GM12875 (cell line): ENCODE data around the gene CXCR4.

ENCODE experiments used
- H3K4me3 ChIP-seq: one replicate; pipeline ENCODE4 v1.5.1; 2011; ENCODE audit warnings: low read depth, low read length, control low read depth
- TF ChIP-seq, protein P1 (sequence below): IDR thresholded peaks from 2 replicates; pipeline ENCODE4 v1.5.1; 2011; ENCODE audit warnings: low read depth, mild to moderate bottlenecking, control low read depth, inconsistent platforms, low read length, moderate library complexity, borderline replicate concordance; ENCODE audit not compliant: insufficient read depth

The CXCR4 gene

DNA sequence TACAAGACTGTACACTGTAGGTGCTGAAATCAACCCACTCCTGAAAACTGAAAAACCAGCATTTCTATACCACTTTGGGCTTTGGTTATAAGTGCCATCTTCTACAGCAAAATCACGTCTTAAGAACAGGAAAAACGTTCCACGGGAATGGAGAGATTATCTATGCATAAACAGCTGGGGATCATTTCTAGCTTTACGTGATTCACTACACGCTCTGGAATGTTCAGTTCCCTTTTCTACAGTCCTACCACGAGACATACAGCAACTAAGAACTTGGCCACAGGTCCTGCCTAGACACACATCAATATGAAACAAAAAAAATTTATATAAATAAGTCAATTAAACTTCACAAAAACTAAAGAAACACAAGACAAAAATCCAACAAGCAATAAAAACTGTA lies 3.6 kb downstream of the CXCR4 start:
- H3K4me3 ChIP-seq, result no peak overlapping the region
- TF ChIP-seq, protein P1, sequence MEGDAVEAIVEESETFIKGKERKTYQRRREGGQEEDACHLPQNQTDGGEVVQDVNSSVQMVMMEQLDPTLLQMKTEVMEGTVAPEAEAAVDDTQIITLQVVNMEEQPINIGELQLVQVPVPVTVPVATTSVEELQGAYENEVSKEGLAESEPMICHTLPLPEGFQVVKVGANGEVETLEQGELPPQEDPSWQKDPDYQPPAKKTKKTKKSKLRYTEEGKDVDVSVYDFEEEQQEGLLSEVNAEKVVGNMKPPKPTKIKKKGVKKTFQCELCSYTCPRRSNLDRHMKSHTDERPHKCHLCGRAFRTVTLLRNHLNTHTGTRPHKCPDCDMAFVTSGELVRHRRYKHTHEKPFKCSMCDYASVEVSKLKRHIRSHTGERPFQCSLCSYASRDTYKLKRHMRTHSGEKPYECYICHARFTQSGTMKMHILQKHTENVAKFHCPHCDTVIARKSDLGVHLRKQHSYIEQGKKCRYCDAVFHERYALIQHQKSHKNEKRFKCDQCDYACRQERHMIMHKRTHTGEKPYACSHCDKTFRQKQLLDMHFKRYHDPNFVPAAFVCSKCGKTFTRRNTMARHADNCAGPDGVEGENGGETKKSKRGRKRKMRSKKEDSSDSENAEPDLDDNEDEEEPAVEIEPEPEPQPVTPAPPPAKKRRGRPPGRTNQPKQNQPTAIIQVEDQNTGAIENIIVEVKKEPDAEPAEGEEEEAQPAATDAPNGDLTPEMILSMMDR, result no peak

DNA sequence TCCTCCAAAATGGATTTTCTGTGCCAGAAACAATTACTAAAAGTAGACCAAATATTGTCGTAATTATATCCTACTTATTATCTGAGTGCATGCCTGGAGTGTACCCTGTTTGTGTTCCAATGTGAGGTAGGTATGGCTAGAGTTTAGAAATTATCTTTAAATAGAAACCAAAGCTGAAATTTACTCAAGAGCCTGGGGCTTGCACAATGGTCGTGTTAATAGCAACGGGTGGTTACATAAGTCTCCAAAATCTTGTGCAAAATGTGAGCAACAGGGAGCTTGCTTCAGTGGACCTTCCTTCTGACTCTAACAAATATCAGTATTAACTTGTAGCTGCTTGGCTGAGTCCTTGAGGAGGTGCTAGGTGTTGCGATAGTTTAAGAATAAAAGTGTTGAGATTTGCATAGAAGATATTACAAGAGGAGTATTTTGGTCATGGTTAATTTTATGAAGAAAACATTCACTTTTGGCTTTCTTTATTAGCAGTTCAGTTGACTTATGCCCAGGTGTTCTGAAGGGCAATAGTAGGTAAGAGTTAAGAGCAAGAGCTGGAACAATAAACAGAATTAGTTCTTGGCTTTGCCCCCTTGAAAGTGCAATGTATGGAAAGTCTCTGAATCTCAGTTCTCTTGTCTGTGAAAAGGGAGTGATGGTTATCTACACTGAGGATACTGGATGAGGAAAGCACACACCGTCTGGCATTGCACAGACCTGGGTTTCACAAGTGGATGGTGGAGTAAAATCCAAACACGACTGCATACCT lies 4.6 kb downstream of the CXCR4 start:
- H3K4me3 ChIP-seq, result no peak overlapping the region
- TF ChIP-seq, protein P1, result no peak

DNA sequence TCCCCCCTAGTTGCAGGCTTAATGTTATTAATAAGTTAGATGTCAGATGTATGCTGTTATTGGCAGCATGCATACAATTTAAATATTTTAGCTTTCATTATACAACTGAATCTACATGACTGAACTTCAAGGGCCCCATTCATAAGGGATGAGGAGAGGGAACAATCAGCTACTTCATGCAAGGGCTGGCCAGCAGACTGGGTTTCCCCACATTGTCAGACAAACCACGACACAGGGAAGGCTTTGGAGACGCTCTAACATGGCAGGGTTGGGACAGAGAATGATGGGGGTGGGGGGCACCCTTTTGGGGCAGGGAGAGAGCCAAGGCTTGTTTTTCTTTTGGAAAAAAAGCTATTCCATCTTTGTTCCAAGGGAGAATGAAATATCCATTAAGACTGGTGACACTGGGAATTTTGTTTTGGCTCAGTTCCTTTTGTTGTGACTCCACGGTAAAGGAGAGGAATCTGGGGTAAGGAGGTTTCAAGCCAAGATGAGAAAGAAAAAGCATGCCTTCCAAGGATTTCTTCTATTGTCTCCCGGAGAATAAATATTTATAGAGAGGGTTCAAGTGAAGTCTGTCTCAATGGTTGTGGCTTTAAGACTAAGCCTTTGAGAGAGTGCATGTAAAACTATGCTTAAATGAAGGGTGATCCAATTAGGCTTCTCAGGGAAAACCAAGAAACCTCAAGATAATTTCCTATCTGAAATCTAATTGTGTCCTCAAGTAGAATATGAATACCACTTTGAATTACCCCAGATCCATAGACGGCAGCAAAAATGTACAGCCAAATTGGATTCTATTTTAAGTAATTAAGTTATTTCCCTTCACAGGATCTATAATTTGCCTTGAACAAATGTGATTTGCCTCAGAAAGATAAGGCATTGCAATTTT lies 5.4 kb downstream of the CXCR4 start:
- no peak overlapping the region for H3K4me3 ChIP-seq
- TF ChIP-seq, protein P1, result no peak

DNA sequence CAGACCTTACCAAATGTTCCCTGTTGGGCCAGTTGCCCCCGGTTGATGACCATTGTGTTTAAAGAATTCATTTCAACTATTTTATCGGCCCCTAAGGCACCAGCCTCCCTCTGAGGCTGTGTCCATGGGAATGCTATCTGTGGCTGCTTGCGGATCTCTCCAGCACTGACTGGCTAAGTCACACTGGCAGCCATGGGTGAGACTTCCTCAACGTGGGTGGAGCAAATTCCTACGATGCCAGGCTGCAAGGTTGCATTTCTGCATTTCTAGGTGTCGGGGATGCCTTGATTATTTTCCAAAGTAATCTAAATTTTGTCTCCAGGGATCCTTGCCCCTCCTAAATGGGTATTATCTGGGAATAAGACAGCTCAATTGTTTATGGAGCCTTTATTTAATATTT lies 6.2 kb downstream of the CXCR4 start:
- TF ChIP-seq, protein P1, result no peak
- no peak overlapping the region for H3K4me3 ChIP-seq

DNA sequence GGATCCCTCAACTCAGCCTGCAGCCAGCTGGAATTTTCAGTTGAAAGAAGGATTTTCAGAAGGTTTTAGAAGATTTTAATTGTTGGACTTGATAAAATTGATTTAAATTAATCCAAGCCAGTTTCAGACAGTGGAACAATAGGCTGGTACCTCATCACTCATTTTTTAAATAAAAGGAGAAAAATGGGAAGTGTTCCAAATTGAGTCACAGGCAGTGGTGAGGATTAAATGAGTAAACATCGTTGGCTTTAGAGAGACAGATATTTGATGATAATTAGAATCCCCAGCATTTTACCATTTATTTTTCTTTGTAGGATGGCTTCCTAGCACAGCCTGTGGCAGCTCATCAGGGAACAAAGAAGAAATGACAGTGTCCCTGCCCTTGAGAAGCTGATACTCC lies 7.4 kb downstream of the CXCR4 start:
- H3K4me3 ChIP-seq, result no peak overlapping the region
- TF ChIP-seq, protein P1, result no peak

DNA sequence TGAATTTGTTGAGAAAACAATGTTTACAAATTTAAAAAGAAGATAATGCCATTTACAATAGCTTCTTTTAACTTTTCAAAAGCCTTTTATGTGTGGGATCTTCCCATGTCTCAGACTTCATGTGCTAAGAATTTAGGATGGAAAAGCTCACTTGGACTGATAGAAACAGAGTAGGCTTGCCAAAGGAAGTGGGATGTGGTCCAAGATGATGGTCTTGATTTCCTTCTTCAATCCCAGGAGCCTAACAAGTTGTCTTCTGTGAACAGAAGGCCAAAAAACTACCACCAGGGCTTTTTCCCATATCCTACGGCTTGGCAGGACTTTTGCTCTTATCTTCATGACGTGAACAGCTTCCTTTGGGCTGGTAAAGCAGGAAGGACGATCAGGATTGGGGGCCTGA lies 9.5 kb downstream of the CXCR4 start:
- TF ChIP-seq, protein P1, result no peak
- H3K4me3 ChIP-seq, result no peak overlapping the region
